DMS114 treated with DMSO at 0.1 percent for 48 hours (cell line): ENCODE data around the gene KIRREL3.

Source experiments
- DNase-seq: peaks from one replicate; lab custom pipeline; 2025; ENCODE audit not compliant: unreplicated experiment; lab: John Stamatoyannopoulos, UW

Gene KIRREL3

GRCh38 chr11:126433244-126433846 is 567.2 kb downstream of the KIRREL3 start:
- DNase-seq, result no peak

- DNase-seq, result no peak
Observed at GRCh38 chr11:126432525-126432924, 568.0 kb downstream of the KIRREL3 start.

- no peak for DNase-seq
Observed at GRCh38 chr11:126432065-126432461, 568.5 kb downstream of the KIRREL3 start.

- DNase-seq, result no peak
Observed at GRCh38 chr11:126431401-126432064, 569.0 kb downstream of the KIRREL3 start.

- no peak for DNase-seq
Observed at GRCh38 chr11:126430581-126431335, 569.8 kb downstream of the KIRREL3 start.

- DNase-seq, result no peak
Observed at GRCh38 chr11:126426820-126427749, 573.5 kb downstream of the KIRREL3 start.

- no peak for DNase-seq
Observed at GRCh38 chr11:126426106-126426505, 574.5 kb downstream of the KIRREL3 start.

GRCh38 chr11:126424471-126425039 is 576.0 kb downstream of the KIRREL3 start:
- no peak for DNase-seq

- no peak for DNase-seq
Observed at GRCh38 chr11:126423743-126424142, 576.8 kb downstream of the KIRREL3 start.

- DNase-seq, result no peak
Observed at GRCh38 chr11:126423154-126423553, 577.4 kb downstream of the KIRREL3 start.

GRCh38 chr11:126422446-126422845 is 578.1 kb downstream of the KIRREL3 start:
- DNase-seq, result no peak

- DNase-seq, result no peak
Observed at GRCh38 chr11:126421271-126421671, 579.3 kb downstream of the KIRREL3 start.

- no peak for DNase-seq
Observed at GRCh38 chr11:126420698-126421256, 579.8 kb downstream of the KIRREL3 start.

GRCh38 chr11:126419801-126420697 is 580.5 kb downstream of the KIRREL3 start:
- no peak for DNase-seq

GRCh38 chr11:126418887-126419286 is 581.7 kb downstream of the KIRREL3 start:
- DNase-seq, result no peak

GRCh38 chr11:126417091-126417862 is 583.3 kb downstream of the KIRREL3 start:
- DNase-seq, result no peak

- peak; percentile 30 for DNase-seq
Observed at GRCh38 chr11:126416542-126417090, 584.0 kb downstream of the KIRREL3 start.

- DNase-seq, result no peak
Observed at GRCh38 chr11:126415669-126416420, 584.7 kb downstream of the KIRREL3 start.
